Central memory CD8-positive, alpha-beta T cell (primary cell): ENCODE results near the gene COMT.

Experiments used
- ATAC-seq: fragments of 150-1000 bp; cut with Tn5 transposase; replicated peaks from 2 replicates; pipeline ENCODE4 v1.10.0; 2022; ENCODE audit warnings: mild to moderate bottlenecking, moderate FRiP score, moderate number of reproducible peaks; ENCODE audit not compliant: poor library complexity, severe bottlenecking; ENCODE audit errors: extremely low read depth
- DNase-seq, 2 donors: peaks; one replicate each; pipeline ENCODE4 v3.0.0; 2021; ENCODE audit warnings: low spot score in 2 of 2
- H3K27ac Mint-ChIP-seq: one replicate; pipeline ENCODE4 v1.8.0; 2022; ENCODE audit warnings: low read depth, mild to moderate bottlenecking, moderate library complexity, mixed read lengths
- H3K27me3 Mint-ChIP-seq: one replicate; pipeline ENCODE4 v1.8.0; 2022; ENCODE audit warnings: mixed read lengths
- H3K36me3 Mint-ChIP-seq: one replicate; pipeline ENCODE4 v1.8.0; 2022; ENCODE audit warnings: mild to moderate bottlenecking, moderate library complexity, mixed read lengths; ENCODE audit not compliant: insufficient read depth
- H3K4me1 Mint-ChIP-seq: one replicate; pipeline ENCODE4 v1.8.0; 2022; ENCODE audit warnings: mixed read lengths
- H3K4me3 Mint-ChIP-seq: one replicate; pipeline ENCODE4 v1.8.0; 2022; ENCODE audit warnings: mild to moderate bottlenecking, moderate library complexity, mixed read lengths
- H3K9me3 Mint-ChIP-seq: one replicate; pipeline ENCODE4 v1.8.0; 2022; ENCODE audit warnings: mixed read lengths

Gene COMT

DNA sequence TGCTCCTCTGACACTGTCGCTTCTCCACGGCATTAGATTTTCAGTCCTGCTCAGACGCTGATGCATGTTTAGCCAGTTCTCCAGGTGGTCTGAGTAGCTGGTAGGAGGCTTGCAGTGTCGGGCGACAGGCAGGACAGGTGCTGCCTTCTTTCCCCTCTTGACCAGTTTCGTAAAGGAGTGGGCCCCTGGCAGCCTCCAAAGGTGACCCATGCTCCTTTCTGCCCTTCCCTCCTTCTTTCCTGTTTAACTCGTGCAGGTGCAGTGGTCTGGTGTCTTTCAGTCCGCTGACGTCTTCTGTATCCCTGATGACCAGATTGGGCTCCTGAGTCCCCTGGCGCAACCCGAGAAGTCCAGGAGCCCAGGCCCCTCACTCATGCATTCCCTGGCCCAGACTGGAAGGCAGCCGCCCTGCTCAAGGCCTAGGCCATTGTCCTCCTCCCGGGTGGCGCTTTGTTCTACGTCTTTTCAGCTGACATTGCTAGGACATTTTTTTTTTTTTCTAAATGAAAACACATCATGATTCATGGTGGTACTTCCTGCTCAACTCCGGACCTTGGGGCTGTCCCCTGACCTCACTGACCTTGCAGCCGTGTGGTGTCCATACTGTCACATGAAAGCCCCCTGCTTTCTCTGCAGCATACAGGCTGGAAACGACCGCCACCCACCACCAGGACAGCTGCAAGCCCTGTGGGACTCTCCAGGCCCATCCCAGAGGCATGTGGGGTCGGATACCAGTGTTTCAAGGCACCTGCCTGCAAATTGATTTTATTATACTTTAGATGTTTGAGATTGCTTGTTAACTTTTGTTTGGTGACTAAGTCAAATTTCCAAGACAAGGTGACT, 25.6 kb downstream of the COMT start:
- ATAC-seq (no peak), DNase-seq (no peak)
- Mint-ChIP-seq H3K9me3 (no peaks in the 10 kb centered on the region), H3K36me3 (peaks cover 8% of the 10 kb centered on the region), H3K4me3 (no peak overlapping the region), H3K27me3 (no peaks in the 10 kb centered on the region), H3K4me1 (peaks cover 9% of the 10 kb centered on the region), H3K27ac (no peak overlapping the region)

DNA sequence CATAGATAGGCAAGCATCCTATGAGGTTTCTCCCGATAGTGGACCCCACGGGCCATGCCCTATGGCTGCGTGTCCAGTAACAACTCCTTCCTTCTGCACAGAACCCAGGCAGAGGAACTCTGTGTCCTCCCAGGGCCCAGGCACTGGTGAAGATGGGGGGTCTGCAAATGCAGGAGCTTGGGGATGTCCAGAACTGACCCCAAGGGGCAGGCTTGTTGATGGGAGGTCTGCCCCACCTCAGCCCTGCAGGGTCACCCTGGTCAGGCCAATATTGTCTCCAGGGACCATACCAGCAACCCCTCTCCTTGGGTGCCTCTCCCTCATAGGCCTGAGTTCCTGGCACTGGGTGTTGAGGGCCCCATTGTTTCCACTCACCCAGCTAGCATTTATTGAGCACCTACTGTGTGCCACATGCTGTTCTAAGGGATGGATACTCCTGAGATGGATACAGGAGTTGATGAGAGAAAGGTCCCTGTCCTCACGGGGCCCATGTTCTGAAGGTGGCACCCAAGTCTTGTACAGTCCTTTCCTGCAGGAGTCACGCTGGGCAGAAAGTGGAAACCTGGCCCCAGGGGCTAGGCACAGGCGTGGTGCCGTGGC, 26.4 kb downstream of the COMT start:
- Mint-ChIP-seq H3K9me3 (no peaks in the 10 kb centered on the region), H3K27ac (no peak overlapping the region), H3K36me3 (peaks cover 5% of the 10 kb centered on the region), H3K27me3 (no peaks in the 10 kb centered on the region), H3K4me1 (peaks cover 9% of the 10 kb centered on the region), H3K4me3 (no peak overlapping the region)
- ATAC-seq (no peak), DNase-seq (no peak)

DNA sequence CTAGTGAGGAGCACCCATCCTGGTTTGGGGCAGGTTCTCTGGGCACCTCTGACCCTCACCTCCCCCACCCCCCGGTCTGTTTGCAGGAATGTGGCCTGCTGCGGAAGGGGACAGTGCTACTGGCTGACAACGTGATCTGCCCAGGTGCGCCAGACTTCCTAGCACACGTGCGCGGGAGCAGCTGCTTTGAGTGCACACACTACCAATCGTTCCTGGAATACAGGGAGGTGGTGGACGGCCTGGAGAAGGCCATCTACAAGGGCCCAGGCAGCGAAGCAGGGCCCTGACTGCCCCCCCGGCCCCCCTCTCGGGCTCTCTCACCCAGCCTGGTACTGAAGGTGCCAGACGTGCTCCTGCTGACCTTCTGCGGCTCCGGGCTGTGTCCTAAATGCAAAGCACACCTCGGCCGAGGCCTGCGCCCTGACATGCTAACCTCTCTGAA, 26.9 kb downstream of the COMT start:
- Mint-ChIP-seq H3K27ac (no peak overlapping the region), H3K4me1 (peaks cover 9% of the 10 kb centered on the region), H3K4me3 (no peak overlapping the region), H3K27me3 (no peaks in the 10 kb centered on the region), H3K9me3 (no peaks in the 10 kb centered on the region), H3K36me3 (peaks cover 5% of the 10 kb centered on the region)
- ATAC-seq (no peak), DNase-seq (no peak)

DNA sequence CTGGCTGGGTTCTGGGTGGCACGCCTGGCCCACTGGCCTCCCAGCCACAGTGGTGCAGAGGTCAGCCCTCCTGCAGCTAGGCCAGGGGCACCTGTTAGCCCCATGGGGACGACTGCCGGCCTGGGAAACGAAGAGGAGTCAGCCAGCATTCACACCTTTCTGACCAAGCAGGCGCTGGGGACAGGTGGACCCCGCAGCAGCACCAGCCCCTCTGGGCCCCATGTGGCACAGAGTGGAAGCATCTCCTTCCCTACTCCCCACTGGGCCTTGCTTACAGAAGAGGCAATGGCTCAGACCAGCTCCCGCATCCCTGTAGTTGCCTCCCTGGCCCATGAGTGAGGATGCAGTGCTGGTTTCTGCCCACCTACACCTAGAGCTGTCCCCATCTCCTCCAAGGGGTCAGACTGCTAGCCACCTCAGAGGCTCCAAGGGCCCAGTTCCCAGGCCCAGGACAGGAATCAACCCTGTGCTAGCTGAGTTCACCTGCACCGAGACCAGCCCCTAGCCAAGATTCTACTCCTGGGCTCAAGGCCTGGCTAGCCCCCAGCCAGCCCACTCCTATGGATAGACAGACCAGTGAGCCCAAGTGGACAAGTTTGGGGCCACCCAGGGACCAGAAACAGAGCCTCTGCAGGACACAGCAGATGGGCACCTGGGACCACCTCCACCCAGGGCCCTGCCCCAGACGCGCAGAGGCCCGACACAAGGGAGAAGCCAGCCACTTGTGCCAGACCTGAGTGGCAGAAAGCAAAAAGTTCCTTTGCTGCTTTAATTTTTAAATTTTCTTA, 27.8 kb downstream of the COMT start:
- H3K27me3 Mint-ChIP-seq, result no peaks in the 10 kb centered on the region
- peaks cover 3% of the 10 kb centered on the region for H3K36me3 Mint-ChIP-seq
- no peak for DNase-seq
- H3K4me1 Mint-ChIP-seq, result peaks cover 9% of the 10 kb centered on the region
- no peak for ATAC-seq
- no peak overlapping the region for H3K27ac Mint-ChIP-seq
- H3K4me3 Mint-ChIP-seq, result no peak overlapping the region
- H3K9me3 Mint-ChIP-seq, result no peaks in the 10 kb centered on the region

DNA sequence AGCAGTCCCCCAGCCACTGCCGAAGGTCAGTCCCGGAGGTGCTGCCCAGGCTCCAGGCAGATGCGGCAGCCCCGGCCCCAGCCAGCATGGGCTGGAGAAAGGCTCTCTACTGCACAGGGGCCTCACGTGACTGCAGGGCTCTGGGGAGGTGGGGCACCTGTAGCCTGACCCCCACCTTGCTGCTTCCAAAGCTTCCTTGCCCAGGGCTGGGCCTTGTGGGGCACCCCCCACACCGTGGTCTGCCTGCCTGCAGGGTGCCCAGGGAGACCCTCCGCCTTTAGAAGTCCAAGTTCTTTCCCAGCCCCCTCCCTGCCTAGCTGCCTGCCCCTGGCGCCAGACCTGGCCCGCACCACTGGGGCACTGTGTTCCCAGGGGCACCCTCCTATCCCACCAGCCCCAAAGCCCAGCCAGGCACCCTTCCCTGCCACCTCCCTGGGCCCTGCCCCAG, 28.5 kb downstream of the COMT start:
- no peaks in the 10 kb centered on the region for H3K27me3 Mint-ChIP-seq

DNA sequence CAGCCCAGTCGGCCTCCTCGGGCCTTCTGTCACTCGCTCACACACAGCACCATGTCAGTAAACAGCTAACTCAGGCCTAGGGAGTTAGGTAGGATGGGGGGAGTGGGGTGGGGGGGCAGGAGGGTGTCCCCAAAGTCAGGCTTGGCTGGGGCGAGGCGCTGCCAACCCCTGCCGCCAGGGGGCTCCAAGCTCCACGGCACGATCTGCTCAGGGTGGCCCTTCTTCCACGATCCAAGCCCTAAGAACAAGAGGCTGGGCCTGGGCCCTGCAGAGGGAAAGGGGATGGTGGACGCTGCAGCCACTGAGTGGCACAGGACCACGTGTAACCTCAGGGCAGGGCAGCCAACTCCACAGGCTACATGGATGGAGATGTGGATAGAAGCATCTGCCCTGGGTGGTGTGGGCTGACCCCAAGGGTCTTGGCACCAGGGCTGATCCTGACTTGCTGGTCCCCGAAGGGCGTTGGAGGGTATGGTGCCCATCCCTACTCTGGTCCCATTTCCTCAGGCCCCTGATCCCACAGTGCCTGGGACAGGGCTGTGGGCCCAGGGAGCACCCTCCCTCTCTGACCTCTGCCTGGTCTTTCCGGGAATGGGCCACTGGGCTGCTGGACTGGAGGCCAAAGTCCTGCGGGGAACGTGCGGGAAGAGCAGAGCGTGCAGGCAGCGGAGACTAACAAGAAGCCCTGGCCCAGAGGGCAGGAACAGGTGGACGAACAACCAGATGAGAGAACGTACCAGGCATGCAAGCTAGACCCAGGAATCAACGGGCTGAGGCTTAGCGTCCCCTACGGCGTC, 29.1 kb downstream of the COMT start:
- Mint-ChIP-seq H3K27ac (no peak overlapping the region), H3K4me1 (peaks cover 18% of the 10 kb centered on the region), H3K4me3 (peak overlapping the region; percentile 20), H3K27me3 (no peaks in the 10 kb centered on the region), H3K36me3 (peaks cover 5% of the 10 kb centered on the region), H3K9me3 (no peaks in the 10 kb centered on the region)
- peak; percentile 66 to 74 for DNase-seq
- ATAC-seq, result peak; percentile 78

More for the DNA sequence above, 28.5 kb downstream of the COMT start:
- peaks cover 3% of the 10 kb centered on the region for H3K36me3 Mint-ChIP-seq
- H3K9me3 Mint-ChIP-seq, result no peaks in the 10 kb centered on the region
- no peak overlapping the region for H3K4me3 Mint-ChIP-seq
- peaks cover 14% of the 10 kb centered on the region for H3K4me1 Mint-ChIP-seq
- ATAC-seq (no peak), DNase-seq (no peak)
- no peak overlapping the region for H3K27ac Mint-ChIP-seq

DNA sequence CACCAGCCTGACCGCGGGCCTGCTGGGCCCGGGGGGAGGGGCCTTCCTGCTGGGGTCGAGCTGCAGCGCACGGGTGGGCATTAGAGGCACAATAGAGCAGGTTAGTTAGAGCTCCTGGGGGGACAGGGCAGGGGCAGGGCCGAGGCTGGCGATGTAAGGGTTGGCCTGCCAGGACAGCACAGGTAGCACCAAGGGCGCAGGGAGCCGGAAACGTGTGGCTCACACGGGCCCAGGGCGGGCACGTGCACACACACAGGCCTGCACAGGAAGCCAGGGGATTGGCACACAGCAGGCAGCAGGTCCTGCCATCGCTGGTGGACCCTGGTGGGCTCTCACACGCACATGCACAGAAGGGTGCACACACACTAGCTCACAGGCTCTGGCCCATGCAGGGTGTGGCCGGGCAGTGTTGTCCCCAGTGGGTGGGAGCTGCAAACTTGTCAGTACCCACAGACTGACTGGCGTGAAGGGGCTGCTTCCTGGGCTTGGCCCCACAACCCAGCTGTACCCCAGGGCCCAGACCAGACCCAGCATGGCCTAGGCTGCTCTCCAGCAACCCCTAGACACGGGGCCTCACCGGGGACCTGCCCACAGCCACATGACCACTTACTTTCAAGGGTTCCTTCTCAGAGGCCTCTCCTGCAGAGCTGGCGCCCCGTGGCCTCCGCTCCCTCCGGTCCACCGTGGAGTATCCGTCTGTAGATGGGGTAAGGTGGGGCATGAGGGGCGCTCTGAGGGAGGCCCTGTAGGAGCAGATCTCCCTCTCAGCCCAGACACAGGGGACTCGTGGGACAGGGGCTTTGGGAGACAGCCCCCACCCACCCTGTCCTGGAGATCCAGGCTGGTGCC, 29.9 kb downstream of the COMT start:
- Mint-ChIP-seq H3K9me3 (no peaks in the 10 kb centered on the region), H3K27ac (no peak overlapping the region), H3K36me3 (peaks cover 5% of the 10 kb centered on the region), H3K4me1 (peaks cover 18% of the 10 kb centered on the region), H3K27me3 (no peaks in the 10 kb centered on the region), H3K4me3 (no peak overlapping the region)
- ATAC-seq (peak; percentile 45), DNase-seq (no peak)

DNA sequence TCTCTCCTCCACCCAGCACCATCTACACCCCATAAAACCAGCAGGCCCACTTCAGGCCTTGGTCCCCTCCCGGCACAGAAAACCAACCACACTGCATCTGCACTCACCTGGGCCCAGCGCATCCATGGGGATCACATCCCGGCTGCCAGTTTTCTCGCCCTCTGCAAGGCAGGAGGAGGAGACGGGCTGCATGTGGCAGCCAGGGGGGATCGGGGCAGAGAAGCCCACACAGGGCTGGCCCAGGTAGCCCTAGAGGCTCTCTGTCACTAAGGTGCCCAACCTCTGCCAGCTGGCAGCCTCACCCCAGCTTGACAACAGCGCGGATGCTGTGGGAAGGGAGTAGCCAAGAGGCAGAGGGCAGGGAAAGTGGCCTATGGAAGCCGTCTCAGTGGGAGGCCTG, 30.7 kb downstream of the COMT start:
- Mint-ChIP-seq H3K36me3 (peaks cover 5% of the 10 kb centered on the region), H3K4me1 (peaks cover 18% of the 10 kb centered on the region), H3K27ac (no peak overlapping the region), H3K27me3 (no peaks in the 10 kb centered on the region), H3K4me3 (no peak overlapping the region), H3K9me3 (no peaks in the 10 kb centered on the region)
- DNase-seq (no peak), ATAC-seq (no peak)

DNA sequence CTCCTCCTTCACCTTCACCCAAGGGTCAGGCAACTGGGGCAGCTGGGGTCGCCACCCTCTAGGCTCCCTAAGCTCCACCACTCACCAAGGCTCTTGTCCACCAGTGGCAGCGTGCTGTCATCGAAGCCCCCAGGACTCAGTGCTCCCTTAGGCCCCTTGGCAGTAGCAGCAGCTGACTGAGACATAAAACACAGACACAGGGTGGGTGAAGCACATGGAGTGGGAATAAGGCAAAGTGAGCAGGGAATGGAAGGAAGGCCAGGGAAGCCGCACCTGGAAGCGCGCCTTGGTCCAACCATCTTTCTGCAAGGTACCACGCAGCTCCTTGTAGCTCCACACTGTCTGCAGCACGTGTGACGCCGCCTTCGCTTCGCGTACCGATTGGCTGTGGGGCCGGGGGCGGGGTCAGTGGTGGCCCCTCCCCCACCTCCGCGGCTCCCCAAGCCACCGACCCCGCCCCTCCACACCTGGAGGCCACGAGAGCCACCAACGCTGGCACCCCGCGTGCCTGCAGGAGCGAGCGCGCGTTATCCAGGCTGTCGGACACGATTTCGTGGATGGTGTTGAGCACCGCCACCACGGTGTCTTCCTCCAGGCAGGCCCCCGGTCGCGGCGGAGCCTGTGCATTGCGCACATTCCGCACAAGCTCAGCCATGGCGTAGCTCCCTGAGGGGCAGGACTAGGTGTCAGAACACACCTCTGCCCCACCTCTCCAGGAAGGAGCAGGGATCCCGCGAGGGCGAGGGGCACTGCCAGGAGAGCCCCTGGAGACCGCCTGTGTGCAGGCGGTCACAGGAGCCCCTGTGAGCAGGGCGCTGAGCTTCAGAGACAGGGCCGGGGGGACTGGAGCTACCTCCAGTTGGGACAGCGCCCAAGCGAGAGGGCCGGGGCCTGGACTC, 31.3 kb downstream of the COMT start:
- no peaks in the 10 kb centered on the region for H3K27me3 Mint-ChIP-seq
- H3K4me1 Mint-ChIP-seq, result peaks cover 18% of the 10 kb centered on the region
- ATAC-seq (no peak), DNase-seq (no peak)
- no peak overlapping the region for H3K27ac Mint-ChIP-seq
- H3K4me3 Mint-ChIP-seq, result no peak overlapping the region
- H3K36me3 Mint-ChIP-seq, result peaks cover 5% of the 10 kb centered on the region
- no peaks in the 10 kb centered on the region for H3K9me3 Mint-ChIP-seq

DNA sequence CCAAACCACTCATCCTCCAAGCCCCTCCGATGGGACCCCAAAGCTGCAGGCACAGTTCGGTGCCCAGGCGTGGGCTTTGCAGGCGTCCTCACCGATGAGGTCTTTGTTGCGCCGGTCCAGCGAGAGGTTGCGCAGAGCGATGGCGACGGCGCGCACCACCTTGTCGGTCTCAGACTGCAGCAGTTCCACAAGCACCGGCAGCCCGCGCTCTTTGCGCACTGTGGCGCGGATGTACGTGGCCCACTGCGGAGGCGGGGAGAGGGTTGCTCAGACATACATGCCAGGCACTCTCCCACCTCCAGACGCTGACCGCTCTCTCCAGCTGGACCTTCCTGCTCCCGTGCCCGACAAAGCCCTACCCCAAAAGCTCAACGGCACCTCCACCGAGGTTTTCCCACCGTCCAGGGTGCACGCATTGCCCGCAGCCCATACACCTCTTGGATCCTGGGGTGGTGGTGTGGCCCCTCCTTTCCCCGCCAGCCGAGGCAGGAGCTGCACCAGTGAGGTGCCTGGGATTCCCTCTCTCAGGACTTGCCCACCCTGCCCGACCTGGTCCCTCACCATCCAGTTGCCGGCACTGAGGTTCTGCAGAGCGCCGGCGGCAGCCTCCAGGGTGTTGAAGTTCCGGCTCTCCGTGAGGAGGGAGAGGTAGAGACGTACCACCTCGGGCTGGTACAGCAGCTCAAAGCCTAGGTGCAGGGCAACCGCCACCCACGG, 32.1 kb downstream of the COMT start:
- no peak for ATAC-seq
- Mint-ChIP-seq H3K4me1 (peaks cover 18% of the 10 kb centered on the region), H3K36me3 (peaks cover 5% of the 10 kb centered on the region), H3K9me3 (no peaks in the 10 kb centered on the region), H3K27me3 (no peaks in the 10 kb centered on the region), H3K27ac (no peak overlapping the region), H3K4me3 (no peak overlapping the region)
- DNase-seq, result no peak
